C4-2B (cell line): Measurements from ENCODE around the gene LRIG1.

ENCODE experiments used
- H3K27ac ChIP-seq: fragments of 450-650 bp; 2 replicates; pipeline ENCODE4 v1.5.1; 2017
- CTCF ChIP-seq: fragments of 450-650 bp; conservative IDR thresholded peaks from 2 replicates; pipeline ENCODE4 v1.5.1; 2017; ENCODE audit warnings: mild to moderate bottlenecking
- ZFX ChIP-seq: fragments of 450-650 bp; IDR thresholded peaks from 2 replicates; pipeline ENCODE4 v1.6.1; 2017

LRIG1 gene

GRCh38 chr3:66336333-66336766 lies 164.5 kb downstream of the LRIG1 start:
- no peak overlapping the region for H3K27ac ChIP-seq

GRCh38 chr3:66335671-66336070 lies 165.2 kb downstream of the LRIG1 start:
- no peak overlapping the region for H3K27ac ChIP-seq
- TF ChIP-seq ZFX = no peak
- TF ChIP-seq CTCF = no peak

More at GRCh38 chr3:66336333-66336766, 164.5 kb downstream of the LRIG1 start:
- TF ChIP-seq CTCF (no peak), ZFX (no peak)
